Measurements from ENCODE around the gene HLF. TPM values are rescaled to one million over a fixed set of nuclear protein-coding genes. Genes with fewer than 3 reads are reported as not detected.

Gene HLF
- total RNA-seq, 1 experiment from 2014 or later = not detected

- no peak overlapping the region for H3K9ac ChIP-seq (ENCODE audit: low read length)
- no peak overlapping the region for H3K4me3 ChIP-seq (ENCODE audit: low read length)
- no peaks in the 10 kb centered on the region for H4K20me1 ChIP-seq (ENCODE audit: insufficient read depth, low read depth, low read length)
- 0 out of 2 replicates have a peak, but pooled peaks cover 5% of the 10 kb centered on the region for H3K27me3 ChIP-seq (ENCODE audit: low read length)
- peak; percentile 90 for DNase-seq
- no peaks in the 10 kb centered on the region for H3K36me3 ChIP-seq (ENCODE audit: insufficient read depth, low read length)
- H3K9me3 ChIP-seq (ENCODE audit: low read length) = peaks cover 8% of the 10 kb centered on the region
- no peaks in the 10 kb centered on the region for H3K9me2 ChIP-seq (replicated peaks; ENCODE audit: insufficient read depth, low read length)
- peak overlapping the region; percentile 34; the same call in 1 of the 2 replicates for H2AFZ ChIP-seq (ENCODE audit: low read length)
- no peak overlapping the region for H3K4me2 ChIP-seq (ENCODE audit: low read depth, low read length, poor library complexity, severe bottlenecking)
- no peaks in the 10 kb centered on the region for H3K79me2 ChIP-seq (ENCODE audit: low read length)
- H3K4me1 ChIP-seq (ENCODE audit: low read length) = 0 out of 2 replicates have a peak, but pooled peaks cover 2% of the 10 kb centered on the region
- H3K27ac ChIP-seq (ENCODE audit: low read length) = no peak overlapping the region
Measured at GRCh38 chr17:55356434-55357328, 91.9 kb downstream of the HLF start.

GRCh38 chr17:55360971-55361370 is 96.2 kb downstream of the HLF start:
- H3K4me2 ChIP-seq (ENCODE audit: low read depth, low read length, poor library complexity, severe bottlenecking) = no peak overlapping the region
- H3K36me3 ChIP-seq (ENCODE audit: insufficient read depth, low read length) = no peaks in the 10 kb centered on the region
- H3K79me2 ChIP-seq (ENCODE audit: low read length) = no peaks in the 10 kb centered on the region
- peaks cover 10% of the 10 kb centered on the region for H3K9me3 ChIP-seq (ENCODE audit: low read length)
- H3K9me2 ChIP-seq (replicated peaks; ENCODE audit: insufficient read depth, low read length) = no peaks in the 10 kb centered on the region
- H3K27ac ChIP-seq (ENCODE audit: low read length) = no peak overlapping the region
- H3K4me3 ChIP-seq (ENCODE audit: low read length) = no peak overlapping the region
- H2AFZ ChIP-seq (ENCODE audit: low read length) = no peak overlapping the region
- H3K27me3 ChIP-seq (ENCODE audit: low read length) = 0 out of 2 replicates have a peak, but pooled peaks cover 5% of the 10 kb centered on the region
- no peak for DNase-seq
- 0 out of 2 replicates have a peak, but pooled peaks cover 2% of the 10 kb centered on the region for H3K4me1 ChIP-seq (ENCODE audit: low read length)
- no peak overlapping the region for H3K9ac ChIP-seq (ENCODE audit: low read length)
- no peaks in the 10 kb centered on the region for H4K20me1 ChIP-seq (ENCODE audit: insufficient read depth, low read depth, low read length)

DNA sequence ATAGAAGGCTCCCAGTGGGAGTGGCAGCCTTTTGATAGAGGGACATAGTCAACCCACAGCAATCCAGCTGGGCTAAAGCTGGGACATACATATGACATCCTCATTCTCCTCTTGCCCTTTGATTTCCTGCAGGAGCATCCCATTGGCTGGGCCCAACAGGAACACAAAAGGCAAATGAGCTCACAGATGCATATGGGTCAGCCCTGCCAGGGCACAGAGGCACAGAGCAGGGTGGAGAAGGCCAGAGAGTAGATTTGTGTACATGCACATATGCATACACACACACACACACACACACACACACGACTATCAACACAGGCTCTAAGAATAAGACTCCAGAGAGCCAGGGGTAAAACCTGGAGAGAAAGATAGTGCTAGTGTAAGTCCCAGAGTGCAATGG is 98.3 kb downstream of the HLF start:
- Histone ChIP-seq H3K27me3 (ENCODE audit: low read length) (0 out of 2 replicates have a peak, but pooled peaks cover 5% of the 10 kb centered on the region), H3K79me2 (ENCODE audit: low read length) (no peaks in the 10 kb centered on the region), H3K4me3 (ENCODE audit: low read length) (no peak overlapping the region), H2AFZ (ENCODE audit: low read length) (no peak overlapping the region), H3K9ac (ENCODE audit: low read length) (no peak overlapping the region), H4K20me1 (ENCODE audit: insufficient read depth, low read depth, low read length) (no peaks in the 10 kb centered on the region), H3K9me2 (replicated peaks; ENCODE audit: insufficient read depth, low read length) (no peaks in the 10 kb centered on the region), H3K27ac (ENCODE audit: low read length) (no peak overlapping the region), H3K4me1 (ENCODE audit: low read length) (no peaks in the 10 kb centered on the region), H3K36me3 (ENCODE audit: insufficient read depth, low read length) (no peaks in the 10 kb centered on the region), H3K9me3 (ENCODE audit: low read length) (peaks cover 10% of the 10 kb centered on the region), H3K4me2 (ENCODE audit: low read depth, low read length, poor library complexity, severe bottlenecking) (no peak overlapping the region)
- no peak for DNase-seq

GRCh38 chr17:55366020-55366481 is 101.3 kb downstream of the HLF start:
- Histone ChIP-seq H3K9me3 (ENCODE audit: low read length) (peaks cover 8% of the 10 kb centered on the region), H3K27me3 (ENCODE audit: low read length) (0 out of 2 replicates have a peak, but pooled peaks cover 5% of the 10 kb centered on the region), H3K9me2 (replicated peaks; ENCODE audit: insufficient read depth, low read length) (no peaks in the 10 kb centered on the region), H2AFZ (ENCODE audit: low read length) (no peak overlapping the region), H3K9ac (ENCODE audit: low read length) (no peak overlapping the region), H3K27ac (ENCODE audit: low read length) (no peak overlapping the region), H3K4me1 (ENCODE audit: low read length) (no peaks in the 10 kb centered on the region), H3K4me3 (ENCODE audit: low read length) (no peak overlapping the region), H3K36me3 (ENCODE audit: insufficient read depth, low read length) (no peaks in the 10 kb centered on the region), H4K20me1 (ENCODE audit: insufficient read depth, low read depth, low read length) (no peaks in the 10 kb centered on the region), H3K79me2 (ENCODE audit: low read length) (no peaks in the 10 kb centered on the region), H3K4me2 (ENCODE audit: low read depth, low read length, poor library complexity, severe bottlenecking) (no peak overlapping the region)
- no peak for DNase-seq

DNA sequence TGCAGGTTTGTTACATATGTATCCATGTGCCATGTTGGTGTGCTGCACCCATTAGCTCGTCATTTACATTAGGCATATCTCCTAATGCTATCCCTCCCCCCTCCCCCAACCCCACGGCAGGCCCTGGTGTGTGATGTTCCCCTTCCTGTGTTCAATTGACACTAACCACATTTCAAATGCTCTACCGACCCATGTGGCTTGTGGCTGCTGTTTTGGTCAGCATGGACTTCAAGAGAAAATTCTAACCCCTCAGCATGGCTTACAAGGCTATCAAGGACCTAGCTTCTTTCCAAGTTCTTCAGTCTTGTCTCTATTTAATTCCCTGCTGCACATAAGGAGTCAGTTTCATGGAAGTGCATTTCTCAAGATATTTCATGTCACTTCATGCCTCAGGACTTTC is 103.9 kb downstream of the HLF start:
- Histone ChIP-seq H4K20me1 (ENCODE audit: insufficient read depth, low read depth, low read length) (no peaks in the 10 kb centered on the region), H3K4me3 (ENCODE audit: low read length) (no peak overlapping the region), H3K27me3 (ENCODE audit: low read length) (no peaks in the 10 kb centered on the region), H3K9me3 (ENCODE audit: low read length) (no peaks in the 10 kb centered on the region), H3K79me2 (ENCODE audit: low read length) (no peaks in the 10 kb centered on the region), H3K27ac (ENCODE audit: low read length) (no peak overlapping the region), H3K36me3 (ENCODE audit: insufficient read depth, low read length) (no peaks in the 10 kb centered on the region), H3K9ac (ENCODE audit: low read length) (no peak overlapping the region), H3K4me1 (ENCODE audit: low read length) (no peaks in the 10 kb centered on the region), H3K4me2 (ENCODE audit: low read depth, low read length, poor library complexity, severe bottlenecking) (no peak overlapping the region), H3K9me2 (replicated peaks; ENCODE audit: insufficient read depth, low read length) (no peaks in the 10 kb centered on the region), H2AFZ (ENCODE audit: low read length) (no peak overlapping the region)
- no peak for DNase-seq

Other genes with a start within 250 kb of the HLF start
- 43.7 and 73.6 TPM in 2 replicates for gene MMD, start 156.9 kb downstream of the HLF start, total RNA-seq (2014; rRNA removed; shearing (Covaris generic); ENCODE audit: low replicate concordance)
- not detected in 2 replicates for gene SMIM36, start 246.5 kb downstream of the HLF start, total RNA-seq (2014; rRNA removed; shearing (Covaris generic); ENCODE audit: low replicate concordance)

All from Karpas-422 (cell line).